Measurements from ENCODE around the gene CMSS1.

CMSS1 gene

GRCh38 chr3:99901200-99901926 is 83.7 kb downstream of the CMSS1 start:
- no peak for DNase-seq (ENCODE audit: low read depth, low spot score)

DNA sequence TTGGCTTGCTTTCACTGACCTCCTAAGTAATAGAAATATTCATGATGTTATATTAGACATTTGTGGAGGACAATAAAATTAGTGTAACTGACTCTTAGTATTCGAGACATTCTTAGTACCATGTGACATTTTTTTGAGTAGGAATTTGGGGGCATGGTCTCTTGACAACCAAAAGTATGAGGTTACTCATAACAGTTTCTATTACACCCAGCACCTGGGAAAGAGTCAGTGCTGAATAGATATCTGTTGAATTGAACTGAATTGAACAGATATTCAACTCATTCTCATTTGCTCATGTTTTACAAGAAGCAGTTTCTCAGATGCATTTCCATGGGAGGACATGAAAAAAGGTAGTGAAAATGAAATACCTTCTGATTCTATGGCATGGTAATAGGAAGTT is 84.4 kb downstream of the CMSS1 start:
- no peak for DNase-seq (ENCODE audit: low read depth, low spot score)

- DNase-seq (ENCODE audit: low read depth, low spot score) = no peak
Observed at GRCh38 chr3:99903869-99904268, 86.2 kb downstream of the CMSS1 start.

DNA sequence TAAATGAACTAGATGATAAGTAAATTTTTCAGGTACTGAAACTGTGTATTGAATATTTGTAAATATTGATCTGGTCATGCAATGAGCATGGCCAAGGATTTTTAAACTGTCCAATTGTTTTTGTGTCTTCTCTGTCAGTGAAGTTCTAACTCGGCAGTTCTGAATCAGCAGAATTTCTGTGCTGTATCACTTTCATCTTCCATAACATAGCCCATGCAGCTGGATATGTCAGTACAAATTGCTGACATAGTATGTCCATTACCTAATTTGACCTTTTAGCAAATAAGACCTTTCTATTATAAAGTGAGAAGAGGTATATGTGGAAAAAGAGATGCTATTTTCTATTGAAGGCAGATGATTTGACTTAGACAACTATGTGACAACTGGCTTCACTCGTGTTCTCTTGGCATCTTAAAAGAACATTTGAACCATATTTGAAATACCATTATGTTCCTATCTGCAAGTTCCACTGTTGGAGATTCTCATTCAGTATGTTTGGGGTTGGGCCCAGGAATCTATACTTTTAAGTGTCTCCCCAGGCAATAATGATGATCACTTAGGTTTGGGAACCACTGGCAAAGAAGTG is 90.4 kb downstream of the CMSS1 start:
- DNase-seq (ENCODE audit: low read depth, low spot score) = no peak

- DNase-seq (ENCODE audit: low read depth, low spot score) = no peak
Observed at GRCh38 chr3:99909714-99910495, 92.2 kb downstream of the CMSS1 start.

DNA sequence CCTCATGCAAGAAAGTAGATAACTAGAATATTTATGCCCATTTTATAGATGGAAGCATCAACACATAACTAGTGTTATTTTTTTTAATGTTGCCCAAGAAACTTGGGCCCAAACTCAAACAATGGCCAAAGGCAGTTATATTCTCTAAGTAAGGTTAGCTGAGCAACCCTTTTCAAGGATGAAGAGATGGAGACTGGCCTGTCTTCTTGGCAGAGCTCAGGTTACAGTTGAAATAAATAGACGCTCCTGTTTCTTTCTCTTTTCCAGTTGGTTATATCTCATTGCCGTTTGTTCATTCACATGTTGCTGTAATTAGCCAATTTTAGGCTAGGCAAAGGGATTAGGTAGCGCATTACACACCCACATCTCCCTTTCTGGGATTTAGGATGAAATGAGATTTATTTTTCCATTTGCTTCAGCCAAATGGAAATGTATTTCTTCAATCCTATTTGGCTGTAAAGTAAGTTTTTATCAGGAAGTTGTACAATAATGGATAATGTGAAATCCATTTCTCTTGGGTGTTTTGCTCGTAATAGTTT is 93.2 kb downstream of the CMSS1 start:
- no peak for DNase-seq (ENCODE audit: low read depth, low spot score)

DNA sequence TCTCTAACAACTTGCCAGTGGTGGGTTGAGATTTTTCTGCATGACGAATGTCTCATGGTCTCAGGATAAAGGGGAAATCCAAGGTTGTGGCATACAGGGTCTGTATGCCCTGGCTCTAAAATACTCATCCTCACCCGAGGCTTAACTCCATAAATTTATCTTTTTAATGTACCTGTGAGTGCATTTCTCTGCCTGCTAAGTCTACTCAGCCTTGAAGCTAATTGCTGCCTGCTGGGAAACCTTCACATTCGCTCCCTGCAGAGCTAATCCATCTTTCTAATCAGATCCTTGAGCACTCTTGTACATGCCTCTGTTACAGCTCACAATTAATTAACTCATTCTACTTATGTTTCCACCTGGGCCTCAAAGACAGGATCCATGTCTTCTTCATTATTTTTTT is 93.8 kb downstream of the CMSS1 start:
- no peak for DNase-seq (ENCODE audit: low read depth, low spot score)

DNA sequence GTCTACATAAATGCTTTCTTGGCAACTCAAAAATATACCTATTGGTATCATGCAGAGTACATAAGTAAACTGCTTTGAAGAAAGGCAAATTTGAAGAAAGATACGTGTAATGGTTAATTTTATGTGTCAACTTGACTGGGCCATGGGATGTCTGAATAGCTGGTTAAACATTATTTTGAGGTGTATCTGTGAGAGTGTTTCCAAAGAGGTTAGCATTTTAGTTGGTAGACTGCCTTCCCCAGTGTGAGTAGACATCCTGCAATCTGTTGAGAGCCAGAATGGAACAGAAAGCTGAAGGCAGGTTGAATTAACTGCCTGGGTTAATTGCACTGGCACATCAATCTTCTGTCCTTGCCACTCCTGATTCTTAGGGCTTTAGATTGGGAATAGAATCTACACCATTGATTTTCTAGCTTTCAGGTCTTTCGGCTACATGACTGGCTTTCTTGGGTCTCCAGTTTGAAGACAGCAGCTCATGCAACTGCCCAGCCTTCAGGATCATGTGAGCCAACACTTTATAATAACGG is 98.3 kb downstream of the CMSS1 start:
- no peak for DNase-seq (ENCODE audit: low read depth, low spot score)

GRCh38 chr3:99918715-99919114 is 101.1 kb downstream of the CMSS1 start:
- no peak for DNase-seq (ENCODE audit: low read depth, low spot score)

- DNase-seq (ENCODE audit: low read depth, low spot score) = no peak
Observed at GRCh38 chr3:99919694-99920093, 102.0 kb downstream of the CMSS1 start.

- no peak for DNase-seq (ENCODE audit: low read depth, low spot score)
Observed at GRCh38 chr3:99920481-99921376, 103.1 kb downstream of the CMSS1 start.

- DNase-seq (ENCODE audit: low read depth, low spot score) = no peak
Observed at GRCh38 chr3:99921377-99921695, 103.7 kb downstream of the CMSS1 start.

- no peak for DNase-seq (ENCODE audit: low read depth, low spot score)
Observed at GRCh38 chr3:99921986-99922385, 104.3 kb downstream of the CMSS1 start.

GRCh38 chr3:99923873-99924272 is 106.2 kb downstream of the CMSS1 start:
- DNase-seq (ENCODE audit: low read depth, low spot score) = no peak

GRCh38 chr3:99925584-99926230 is 108.0 kb downstream of the CMSS1 start:
- DNase-seq (ENCODE audit: low read depth, low spot score) = no peak

GRCh38 chr3:99927671-99928457 is 110.2 kb downstream of the CMSS1 start:
- peak; percentile 14 for DNase-seq (ENCODE audit: low read depth, low spot score)

DNA sequence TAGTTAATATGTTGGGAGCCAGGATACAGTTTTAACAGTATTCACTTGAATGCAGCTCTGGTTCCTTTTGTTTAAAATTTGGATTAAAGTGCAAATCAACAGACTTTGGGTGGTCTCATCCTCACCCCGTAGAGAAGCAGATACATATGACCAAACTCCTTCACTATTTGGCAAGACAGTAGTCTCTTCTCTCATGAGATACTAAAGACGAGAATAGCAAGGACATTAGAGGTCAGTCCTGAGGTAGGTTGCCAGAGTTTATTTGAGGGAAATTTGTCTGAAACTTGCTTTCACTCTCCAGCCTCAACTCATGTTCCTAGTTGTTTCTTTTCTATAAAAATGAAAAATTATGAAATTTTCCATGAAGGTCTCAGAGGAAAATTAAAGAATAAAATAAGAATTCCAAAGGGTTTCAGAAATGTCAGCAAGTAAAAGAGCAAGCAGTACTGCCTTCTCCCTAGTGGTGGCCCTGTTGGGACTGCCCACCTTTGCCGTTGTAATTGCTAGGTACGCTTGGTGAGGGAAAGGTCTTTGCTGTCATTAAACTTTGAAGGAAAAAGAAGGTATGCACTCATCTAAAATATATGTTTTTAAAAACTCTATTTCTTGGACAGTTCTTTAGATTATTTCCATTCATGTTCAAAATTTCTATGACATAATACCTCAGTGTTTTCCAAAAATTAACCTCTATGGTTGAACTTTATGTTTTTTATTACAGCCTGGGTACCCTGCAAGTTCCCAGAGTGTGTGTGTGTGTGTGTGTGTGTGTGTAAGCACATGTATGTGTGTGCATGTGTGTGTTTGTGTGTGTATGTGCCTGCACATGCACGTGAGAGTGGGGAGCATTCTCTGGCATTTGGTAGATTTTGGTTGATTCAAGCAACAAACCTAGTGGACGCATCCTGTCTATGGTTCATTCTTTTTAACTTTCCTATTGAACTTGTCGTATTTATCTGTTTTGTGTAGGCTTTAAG is 111.4 kb downstream of the CMSS1 start:
- DNase-seq (ENCODE audit: low read depth, low spot score) = no peak

GRCh38 chr3:99929745-99930139 is 112.1 kb downstream of the CMSS1 start:
- no peak for DNase-seq (ENCODE audit: low read depth, low spot score)

DNA sequence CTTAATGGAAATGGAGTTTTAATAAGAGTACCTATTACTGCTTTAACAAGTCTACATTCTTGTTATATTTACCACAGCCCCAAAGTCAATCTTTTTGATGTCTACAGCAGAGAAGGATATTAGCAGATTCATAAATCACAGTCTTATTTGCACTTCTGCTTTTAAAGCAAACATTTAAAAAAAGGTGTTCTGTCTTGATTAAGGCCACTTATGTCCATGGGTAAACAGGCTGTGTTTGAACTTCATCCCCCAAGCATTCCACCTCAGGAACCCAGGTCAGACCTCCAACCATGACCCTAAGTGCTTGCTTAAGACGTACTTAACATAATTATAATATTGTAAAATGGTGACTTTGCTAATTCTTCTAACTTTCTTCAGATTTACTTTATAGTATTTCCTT is 113.4 kb downstream of the CMSS1 start:
- DNase-seq (ENCODE audit: low read depth, low spot score) = no peak
